ENCODE data around the gene RAB7B.

Gene RAB7B

DNA sequence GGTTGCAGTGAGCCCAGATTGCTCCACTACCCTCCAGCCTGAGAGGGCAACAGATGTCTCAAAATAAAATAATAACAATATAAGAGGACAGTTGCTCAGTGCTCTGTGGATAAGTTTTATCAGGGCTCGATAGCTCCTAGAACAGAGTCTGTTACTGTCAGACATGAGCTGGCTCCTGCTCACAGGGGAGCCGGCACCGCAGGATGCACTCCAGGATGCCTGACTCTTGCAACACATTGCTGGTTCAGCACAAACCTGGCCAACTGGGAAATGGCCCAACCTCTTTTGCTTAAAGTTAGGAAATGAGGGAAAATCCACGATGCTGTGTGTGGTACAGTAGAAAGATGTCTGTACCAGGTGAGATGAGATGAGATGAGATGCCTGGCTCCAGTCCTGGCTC lies 26.3 kb upstream of the RAB7B start:
- no peak for DNase-seq
- intact Hi-C loops (cut with DNase I), result no loop called here

DNA sequence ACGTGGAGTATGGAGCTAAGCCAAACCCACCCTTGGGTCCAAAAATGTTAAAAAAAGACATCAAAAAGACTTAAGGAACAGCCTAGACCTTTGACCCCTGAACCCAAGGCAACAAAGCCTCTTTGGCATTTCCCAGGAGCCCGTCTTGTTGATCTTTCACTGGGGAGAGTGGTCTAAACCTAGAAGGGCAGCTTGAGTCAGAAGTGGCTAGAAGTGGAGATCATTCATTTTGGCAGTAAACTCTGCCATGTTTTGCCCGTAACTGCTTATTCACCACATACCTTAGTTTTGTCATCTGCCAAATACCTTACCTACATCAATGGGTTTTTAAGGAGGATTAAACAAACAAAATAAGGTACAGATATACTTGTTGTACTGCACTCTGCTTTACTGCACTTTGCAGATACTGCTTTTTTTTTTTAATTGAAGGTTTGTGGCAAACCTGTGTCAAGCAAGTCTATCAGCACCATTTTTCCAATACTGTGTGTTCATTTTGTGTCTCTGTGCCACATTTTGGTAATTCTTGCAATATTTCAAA lies 22.2 kb upstream of the RAB7B start:
- DNase-seq, result no peak
- intact Hi-C loops (cut with DNase I), result no loop called here

DNA sequence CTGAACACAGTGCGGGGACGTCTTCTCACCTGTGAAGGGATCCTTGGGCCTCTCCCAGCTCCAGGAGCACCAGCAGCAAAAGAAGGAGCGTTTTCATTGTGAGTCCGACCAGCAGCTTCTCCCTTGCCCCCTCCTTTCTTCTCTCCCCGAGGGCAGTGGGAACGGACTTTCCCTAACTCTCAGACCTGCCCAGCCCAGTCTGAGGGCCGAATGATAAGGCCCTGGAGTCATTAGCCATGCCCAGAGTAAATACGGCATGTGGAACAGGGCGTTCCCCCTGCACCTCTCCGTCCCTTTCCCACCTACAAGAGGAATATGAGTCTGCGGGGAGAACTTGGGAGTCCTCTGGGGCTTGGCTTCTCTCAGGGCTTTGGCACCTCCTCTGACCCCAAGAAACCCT lies 20.5 kb upstream of the RAB7B start, which contains the start of gene CTSE:
TSS of gene CTSE (minus strand) at position 201 of the 400 bp plus-strand sequence. CDS start at position 97, 104 bp downstream.
- no peak for DNase-seq
- intact Hi-C loops (cut with DNase I), result no loop called here

- DNase-seq, result no peak
- intact Hi-C loops (cut with DNase I), result no loop called here
These were observed 19.6 kb upstream of the RAB7B start for GRCh38 chr1:206022766-206023165.

GRCh38 chr1:206021626-206022365 lies 18.6 kb upstream of the RAB7B start:
- peak in 1 of 42 donors; percentile 8 for DNase-seq
- intact Hi-C loops (cut with DNase I), result no loop called here

GRCh38 chr1:206021008-206021625 lies 17.9 kb upstream of the RAB7B start:
- intact Hi-C loops (cut with DNase I), result no loop called here
- peak in 1 of 42 donors; percentile 17 for DNase-seq

DNA sequence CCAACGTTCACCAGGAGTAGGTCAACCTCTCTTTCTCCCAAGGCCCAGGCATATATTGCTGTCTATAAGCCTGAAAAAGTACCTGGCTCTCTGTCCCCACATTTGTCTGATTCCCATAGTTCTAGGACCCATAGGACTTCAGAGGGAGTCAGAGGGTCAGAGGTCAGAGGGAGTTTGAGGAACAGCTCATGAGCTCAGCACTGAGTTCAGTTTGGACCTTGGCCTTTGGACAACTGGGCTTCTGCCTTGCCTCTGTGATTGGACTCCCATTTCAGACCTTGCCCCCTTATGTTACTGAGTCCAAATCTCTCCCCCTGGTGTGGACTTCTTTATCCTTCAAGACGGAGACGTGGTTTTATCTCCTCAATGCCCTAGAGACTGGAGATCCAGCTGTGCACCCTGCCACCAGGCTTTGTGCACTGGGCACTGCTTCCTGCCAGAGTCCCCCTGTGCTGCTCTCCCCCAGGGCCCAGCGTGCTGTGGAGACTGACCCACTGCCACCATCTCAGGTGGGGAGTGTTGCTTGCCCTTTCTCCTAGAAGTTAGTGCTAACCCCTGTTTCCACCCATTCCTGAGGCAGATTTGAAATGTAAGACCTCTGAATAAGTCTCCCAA lies 17.3 kb upstream of the RAB7B start:
- intact Hi-C loops (cut with DNase I), result no loop called here
- peak in 1 of 42 donors; percentile 1 for DNase-seq

GRCh38 chr1:206015071-206015470 lies 11.9 kb upstream of the RAB7B start:
- DNase-seq, result peak in 1 of 42 donors; percentile 16
- intact Hi-C loops (cut with DNase I), result no loop called here

GRCh38 chr1:206014601-206015000 lies 11.4 kb upstream of the RAB7B start:
- no peak for DNase-seq
- intact Hi-C loops (cut with DNase I), result no loop called here

DNA sequence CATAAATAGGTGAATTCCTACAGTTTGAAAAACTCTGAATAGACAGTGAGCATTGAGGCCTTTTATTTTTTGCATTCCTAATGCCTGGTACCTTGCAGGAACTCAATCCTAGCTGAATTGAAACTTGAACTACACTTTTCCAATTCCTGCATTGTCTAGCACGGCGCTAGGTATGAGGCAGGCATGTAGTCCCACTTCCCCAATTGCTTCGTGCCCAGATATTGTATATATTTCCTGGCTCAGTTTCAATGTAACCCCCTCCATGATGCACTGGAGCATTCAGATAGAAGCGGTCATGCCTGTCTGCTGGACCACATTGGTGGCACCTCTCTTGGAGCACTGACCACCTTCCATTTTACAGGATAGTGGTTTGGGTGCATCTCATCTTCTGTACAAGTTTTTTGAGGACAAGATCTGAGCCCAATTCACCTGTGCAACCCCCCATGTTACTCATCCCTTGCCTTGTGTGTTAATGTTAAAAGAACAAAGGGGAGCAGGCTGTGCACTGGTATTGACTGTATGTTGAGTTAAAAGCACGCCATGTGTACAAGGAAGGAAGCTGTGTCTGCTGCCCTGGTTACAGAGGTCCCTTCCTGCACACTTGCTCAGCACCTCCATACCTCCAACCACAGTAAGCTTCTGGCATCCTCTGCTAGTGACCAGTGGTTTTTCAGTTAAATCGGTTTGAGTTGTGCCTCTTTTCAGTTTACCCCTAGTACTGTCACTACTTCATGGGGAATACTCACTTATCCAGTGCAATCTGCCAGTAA lies 10.0 kb upstream of the RAB7B start:
- intact Hi-C loops (cut with DNase I), result no loop called here
- peak in 2 of 42 donors; percentile 4 to 17 for DNase-seq

DNA sequence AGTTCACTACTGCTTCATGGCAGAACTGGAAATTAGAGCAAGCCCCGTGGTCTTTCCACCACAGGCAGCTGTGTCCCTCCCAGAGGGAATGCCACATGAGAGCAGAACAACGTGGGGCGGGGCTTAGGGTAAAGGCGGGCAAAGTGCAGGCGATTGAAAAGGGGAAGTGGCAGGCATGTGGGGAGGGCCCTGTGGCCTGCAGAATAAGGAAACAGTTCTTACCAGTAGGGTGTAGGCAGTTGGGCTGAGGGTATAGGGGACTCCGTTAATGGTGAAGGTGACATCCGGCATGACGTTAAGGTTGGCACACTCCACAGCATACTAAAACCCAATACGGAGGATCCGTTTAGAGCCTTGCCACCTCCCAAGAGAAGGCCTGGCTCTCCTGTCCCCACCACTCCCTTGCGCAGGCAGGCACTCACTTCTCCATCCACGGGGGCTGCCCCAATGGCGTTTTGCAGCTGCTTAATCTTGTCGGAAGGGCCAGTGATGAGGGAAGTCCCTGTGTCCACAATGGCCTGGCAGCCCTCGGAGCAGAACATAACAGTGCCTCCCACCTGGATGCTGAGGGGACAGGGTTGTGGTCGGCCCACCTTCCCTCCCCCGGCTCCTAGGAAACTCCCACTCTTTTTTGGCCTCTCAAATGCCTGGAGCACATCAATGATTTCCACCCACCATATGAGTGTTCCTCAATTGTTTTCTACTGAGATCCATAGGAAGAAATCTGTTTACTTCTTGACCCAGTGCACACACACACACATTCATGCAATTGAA lies 9.1 kb upstream of the RAB7B start:
- peak in 41 of 42 donors; percentile 19 to 72 (median 55) for DNase-seq
- intact Hi-C loops (cut with DNase I), result no loop called here

DNA sequence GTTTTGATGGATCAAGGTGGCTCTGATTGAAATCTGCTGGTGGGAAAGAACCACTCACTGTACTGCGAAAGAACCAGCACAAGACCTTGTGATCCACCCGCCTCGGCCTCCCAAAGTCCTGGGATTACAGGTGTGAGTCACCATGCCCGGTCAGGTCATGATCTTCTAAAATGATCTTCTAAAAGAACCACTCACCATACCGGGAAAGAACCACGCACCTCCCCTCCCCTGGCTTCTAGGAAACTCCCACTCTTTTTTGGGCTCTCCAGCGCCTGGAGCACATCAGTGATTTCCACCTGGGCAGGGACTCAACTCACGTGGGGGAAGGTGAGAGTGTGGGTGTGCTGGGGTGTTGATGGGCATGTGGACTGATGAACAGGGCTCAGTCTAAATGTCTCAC lies 7.9 kb upstream of the RAB7B start:
- DNase-seq, result peak in 1 of 42 donors; percentile 16
- intact Hi-C loops (cut with DNase I), result no loop called here

- intact Hi-C loops (cut with DNase I), result no loop called here
- peak in 2 of 42 donors; percentile 5 to 7 for DNase-seq
These were observed 6.9 kb upstream of the RAB7B start for GRCh38 chr1:206010060-206010459.

DNA sequence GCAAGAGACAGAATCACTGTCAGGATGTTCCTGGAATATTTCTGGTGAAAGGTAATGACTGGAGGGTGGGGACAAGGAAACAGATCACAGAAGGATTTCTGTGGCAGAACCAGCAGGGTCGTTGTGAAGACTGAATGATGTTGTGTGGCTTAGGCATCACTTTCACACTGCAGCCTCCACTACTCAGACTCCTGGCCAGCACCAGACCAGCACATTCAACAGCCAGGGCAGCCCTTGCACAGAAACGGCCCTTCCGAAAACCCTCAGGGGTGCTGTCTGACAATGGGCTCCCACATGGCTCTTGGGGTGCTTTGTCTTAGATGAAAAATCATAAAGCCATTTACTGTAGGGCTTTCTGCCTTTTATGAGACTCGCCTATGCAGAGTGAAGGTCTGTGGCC lies 3.8 kb upstream of the RAB7B start:
- intact Hi-C loops (cut with DNase I), result no loop called here
- peak in 3 of 42 donors; percentile 10 to 28 (median 22) for DNase-seq

DNA sequence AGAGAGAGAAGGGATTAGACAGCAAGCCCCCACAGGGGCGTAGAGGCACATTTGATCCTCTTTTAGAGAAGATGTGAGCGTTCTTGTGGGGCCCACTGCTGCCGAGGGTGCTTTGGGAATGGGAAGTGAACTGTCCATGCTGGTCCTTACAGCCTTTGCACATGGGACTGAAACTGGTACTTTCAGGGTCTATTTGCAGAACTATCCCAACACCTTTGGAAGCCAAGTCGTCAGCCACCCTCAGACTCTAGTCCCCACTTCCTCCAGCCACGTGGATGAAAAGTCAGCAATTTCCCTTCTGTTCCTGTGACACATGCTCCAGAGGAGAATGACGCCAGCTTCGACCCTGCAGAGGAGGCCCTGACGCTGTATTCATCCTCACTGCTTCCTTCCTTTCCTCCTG lies 2.6 kb upstream of the RAB7B start:
- DNase-seq, result peak in 6 of 42 donors; percentile 16 to 53 (median 36)
- intact Hi-C loops (cut with DNase I), result no loop called here

- intact Hi-C loops (cut with DNase I), result no loop called here
- peak in 4 of 42 donors; percentile 13 to 39 (median 30) for DNase-seq
These were observed 2.0 kb upstream of the RAB7B start for GRCh38 chr1:206005234-206005633.

GRCh38 chr1:206004826-206005225 lies 1.6 kb upstream of the RAB7B start:
- intact Hi-C loops (cut with DNase I), result no loop called here
- peak in 5 of 42 donors; percentile 15 to 42 (median 29) for DNase-seq

Data from head of caudate nucleus (tissue), 42 donors.